Measurements from ENCODE around the gene INPP1. TPM values are rescaled to one million over a fixed set of nuclear protein-coding genes. Genes with fewer than 3 reads are reported as not detected.

The INPP1 gene
- polyA plus RNA-seq, 1 donor (not counting 4 experiments of a cell fraction or from before 2014, with no cell fraction given): 6.3 TPM

- Histone ChIP-seq H3K9me1 (ENCODE audit: control insufficient read depth, extremely low read depth, insufficient read depth, low read length) (no peaks in the 10 kb centered on the region), H3K27me3 (ENCODE audit: control insufficient read depth, extremely low read depth, insufficient read depth, low read length) (no peaks in the 10 kb centered on the region), H3K4me3 (ENCODE audit: control insufficient read depth in 2 of 3, extremely low read depth in 1 of 3, insufficient read depth in 2 of 3, low read depth in 1 of 3, low read length in 3 of 3) (peak within 1 kb of the TSS; percentile 71 to 89 (median 85)), H4K20me1 (ENCODE audit: control insufficient read depth, extremely low read depth, insufficient read depth, low read length) (no peaks in the 10 kb centered on the region), H3K4me2 (ENCODE audit: control insufficient read depth, extremely low read depth, insufficient read depth, low read depth, low read length) (peak within 1 kb of the TSS; percentile 98), H2AFZ (ENCODE audit: control insufficient read depth, low read length) (peak within 1 kb of the TSS; percentile 91), H3K36me3 (ENCODE audit: control insufficient read depth in 2 of 2, extremely low read depth in 1 of 2, insufficient read depth in 2 of 2, low read length in 2 of 2) (no peaks in the 10 kb centered on the region), H3K27ac (ENCODE audit: control insufficient read depth, insufficient read depth, low read length) (peak within 1 kb of the TSS; percentile 70), H3K4me1 (ENCODE audit: control insufficient read depth, extremely low read depth, insufficient read depth, low read length) (peaks cover 13% of the 10 kb centered on the region), H3K9me3 (ENCODE audit: control insufficient read depth, low read depth, low read length) (no peaks in the 10 kb centered on the region), H3K9ac (ENCODE audit: control insufficient read depth, extremely low read depth, insufficient read depth, low read length) (peak within 1 kb of the TSS; percentile 73), H3K79me2 (ENCODE audit: control insufficient read depth, insufficient read depth, low read length) (peaks cover 11% of the 10 kb centered on the region)
- DNase-seq (ENCODE audit: low read depth, low spot score): peak; percentile 81
- TF ChIP-seq CTCF (optimal IDR thresholded peaks at IDR 0.05 in 1 of 3, IDR thresholded peaks at IDR 0.05 in 1 of 3, conservative IDR thresholded peaks at IDR 0.05 in 1 of 3; ENCODE audit: extremely low read depth in 1 of 3, insufficient read depth in 2 of 3, low read length in 3 of 3) (peak; percentile 86 to 91 (median 88)), EZH2 (IDR thresholded peaks at IDR 0.05; ENCODE audit: low read length) (no peak)
- dilution Hi-C loops (cut with MboI; ENCODE audit: extremely low pct_ligation_motif_present, low sequenced_read_pairs): no loop called here
- FAIRE-seq: peak; percentile 94
Observed at GRCh38 chr2:190319555-190320498, 23.6 kb upstream of the INPP1 start, which contains the start of gene HIBCH. HIBCH (minus strand) TSS chr2:190319826; CDS start chr2:190319750, 76 bp downstream.

DNA sequence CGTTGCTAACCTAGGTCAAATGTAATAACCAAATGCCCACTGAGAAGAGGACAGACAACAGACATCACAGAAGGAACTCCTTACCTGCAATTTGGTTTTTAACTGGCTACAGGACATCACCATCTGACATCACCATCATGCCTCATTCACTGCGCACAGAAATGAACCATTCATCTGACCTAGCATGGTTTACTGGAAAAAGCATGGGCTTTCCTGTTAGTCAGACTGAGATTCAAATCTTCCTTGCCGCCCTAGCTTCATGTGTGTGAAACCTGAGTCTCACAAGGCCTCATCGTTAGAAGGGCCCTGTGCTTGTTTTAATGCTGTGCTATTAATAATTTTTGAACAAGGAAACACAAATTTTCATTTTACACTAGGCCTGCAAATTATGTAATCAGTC is 22.7 kb upstream of the INPP1 start:
- Histone ChIP-seq H3K4me2 (ENCODE audit: control insufficient read depth, extremely low read depth, insufficient read depth, low read depth, low read length) (no peak overlapping the region), H4K20me1 (ENCODE audit: control insufficient read depth, extremely low read depth, insufficient read depth, low read length) (no peaks in the 10 kb centered on the region), H3K79me2 (ENCODE audit: control insufficient read depth, insufficient read depth, low read length) (peaks cover 11% of the 10 kb centered on the region), H3K27me3 (ENCODE audit: control insufficient read depth, extremely low read depth, insufficient read depth, low read length) (no peaks in the 10 kb centered on the region), H3K4me1 (ENCODE audit: control insufficient read depth, extremely low read depth, insufficient read depth, low read length) (peaks cover 13% of the 10 kb centered on the region), H3K4me3 (ENCODE audit: control insufficient read depth in 2 of 3, extremely low read depth in 1 of 3, insufficient read depth in 2 of 3, low read depth in 1 of 3, low read length in 3 of 3) (no peak overlapping the region), H3K9me1 (ENCODE audit: control insufficient read depth, extremely low read depth, insufficient read depth, low read length) (no peaks in the 10 kb centered on the region), H3K27ac (ENCODE audit: control insufficient read depth, insufficient read depth, low read length) (no peak overlapping the region), H3K36me3 (ENCODE audit: control insufficient read depth in 2 of 2, extremely low read depth in 1 of 2, insufficient read depth in 2 of 2, low read length in 2 of 2) (no peaks in the 10 kb centered on the region), H3K9me3 (ENCODE audit: control insufficient read depth, low read depth, low read length) (no peaks in the 10 kb centered on the region), H2AFZ (ENCODE audit: control insufficient read depth, low read length) (peak overlapping the region; percentile 82), H3K9ac (ENCODE audit: control insufficient read depth, extremely low read depth, insufficient read depth, low read length) (no peak overlapping the region)
- no peak for DNase-seq (ENCODE audit: low read depth, low spot score)
- FAIRE-seq: no peak
- TF ChIP-seq CTCF (optimal IDR thresholded peaks at IDR 0.05 in 1 of 3, IDR thresholded peaks at IDR 0.05 in 1 of 3, conservative IDR thresholded peaks at IDR 0.05 in 1 of 3; ENCODE audit: extremely low read depth in 1 of 3, insufficient read depth in 2 of 3, low read length in 3 of 3) (no peak), EZH2 (IDR thresholded peaks at IDR 0.05; ENCODE audit: low read length) (no peak)
- dilution Hi-C loops (cut with MboI; ENCODE audit: extremely low pct_ligation_motif_present, low sequenced_read_pairs): no loop called here
